Naive B cell (primary cell): ENCODE data around the gene LPO. TPM values are rescaled to one million over a fixed set of nuclear protein-coding genes. Genes with fewer than 3 reads are reported as not detected.

Experiments used
- ATAC-seq, 2 donors: fragments of 150-1000 bp; cut with Tn5 transposase; 2 replicates each; pipeline ENCODE4 v1.10.0; 2021; ENCODE audit warnings: low read depth in 2 of 2, mild to moderate bottlenecking in 2 of 2, moderate library complexity in 2 of 2
- DNase-seq: peaks from one replicate; pipeline ENCODE4 v3.0.0; 2022
- H3K27ac Mint-ChIP-seq, 6 donors: one replicate each; pipeline ENCODE4 v1.8.0; 2020 to 2022; ENCODE audit warnings: mild to moderate bottlenecking in 6 of 6, mixed read lengths in 6 of 6, moderate library complexity in 5 of 6, inconsistent platforms in 2 of 6
- H3K27me3 Mint-ChIP-seq, 3 donors: one replicate each; pipeline ENCODE4 v1.8.0; 2021 to 2022; ENCODE audit warnings: mixed read lengths in 3 of 3, mild to moderate bottlenecking in 1 of 3
- H3K36me3 Mint-ChIP-seq, 2 donors: one replicate each; pipeline ENCODE4 v1.8.0; 2020 to 2022; ENCODE audit warnings: mixed read lengths in 2 of 2, inconsistent platforms in 1 of 2, mild to moderate bottlenecking in 1 of 2
- H3K4me1 Mint-ChIP-seq, 3 donors: one replicate each; pipeline ENCODE4 v1.8.0; 2020 to 2022; ENCODE audit warnings: mixed read lengths in 3 of 3, inconsistent platforms in 1 of 3, mild to moderate bottlenecking in 1 of 3, moderate library complexity in 1 of 3
- H3K4me3 Mint-ChIP-seq, 8 donors: one replicate each; pipeline ENCODE4 v1.8.0; 2020 to 2022; ENCODE audit warnings: mild to moderate bottlenecking in 8 of 8, mixed read lengths in 8 of 8, moderate library complexity in 8 of 8, inconsistent platforms in 2 of 8
- H3K9me3 Mint-ChIP-seq, 7 donors: one replicate each; pipeline ENCODE4 v1.8.0; 2020 to 2022; ENCODE audit warnings: mixed read lengths in 7 of 7, mild to moderate bottlenecking in 5 of 7, inconsistent platforms in 2 of 7, moderate library complexity in 1 of 7
- polyA plus RNA-seq, 6 donors: library from polyadenylated mRNA; unstranded; fragments of 300-500 nt; fragmentation: Illumina TruSeq; gene quantifications; one replicate each; pipeline ENCODE4 v1.2.3, GENCODE V29; 2021; ENCODE audit warnings: low read depth in 6 of 6

LPO gene
- polyA plus RNA-seq, 6 donors from 2014 or later = not detected

DNA sequence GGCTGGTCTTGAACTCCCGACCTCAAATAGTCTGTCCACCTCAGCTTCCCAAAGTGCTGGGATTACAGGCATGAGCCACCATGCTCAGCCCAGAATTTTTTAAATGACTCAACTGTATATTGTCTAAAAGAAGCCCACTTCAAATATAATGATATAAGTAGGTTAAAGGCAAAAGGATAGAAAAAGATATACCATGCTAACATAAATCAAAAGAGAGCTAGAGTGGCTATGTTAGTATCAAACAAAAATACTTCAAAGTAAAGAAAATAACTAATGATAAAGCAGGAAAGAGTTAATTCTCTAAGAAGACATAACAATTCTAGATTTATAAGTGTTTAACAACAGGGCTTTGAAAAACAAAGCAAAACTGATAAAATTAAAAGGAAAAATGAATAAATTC is 55.6 kb downstream of the LPO start:
- H3K27me3 Mint-ChIP-seq = peaks cover 0 to 15% (median 0%) of the 10 kb centered on the region in 3 donors

DNA sequence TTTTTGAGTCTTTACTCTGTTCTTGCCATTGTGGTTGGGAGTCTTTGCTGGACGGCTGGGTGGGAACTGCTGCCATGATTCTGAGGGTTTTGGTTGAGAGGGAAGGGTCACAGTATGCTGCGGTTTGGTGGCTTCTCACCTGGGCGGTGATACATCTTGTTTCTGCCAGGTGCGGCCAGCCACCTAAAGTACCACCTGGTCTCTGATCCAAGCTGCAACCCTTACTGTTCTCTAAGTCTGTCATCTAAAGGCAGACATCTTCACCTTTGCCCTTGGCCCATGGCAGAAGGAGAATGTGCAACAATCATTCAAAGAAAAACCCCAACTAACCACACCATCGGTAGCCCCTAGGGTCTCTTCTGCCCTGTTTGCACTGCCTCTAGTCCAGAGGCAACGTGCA is 62.0 kb downstream of the LPO start:
- peak overlapping the region in 1 of 6 donors; percentile 8 for H3K27ac Mint-ChIP-seq
- no peaks in the 10 kb centered on the region for H3K36me3 Mint-ChIP-seq
- ATAC-seq (no peak), DNase-seq (no peak)
- H3K4me1 Mint-ChIP-seq = peaks cover 11 to 15% (median 14%) of the 10 kb centered on the region in 3 donors
- H3K27me3 Mint-ChIP-seq = no peaks in the 10 kb centered on the region
- H3K9me3 Mint-ChIP-seq = no peaks in the 10 kb centered on the region
- H3K4me3 Mint-ChIP-seq = no peak overlapping the region

More for the DNA sequence above, 55.6 kb downstream of the LPO start:
- H3K36me3 Mint-ChIP-seq = peaks cover 0 to 3% of the 10 kb centered on the region in 2 donors
- no peak overlapping the region for H3K4me3 Mint-ChIP-seq
- H3K4me1 Mint-ChIP-seq = no peaks in the 10 kb centered on the region
- ATAC-seq (no peak), DNase-seq (no peak)
- H3K27ac Mint-ChIP-seq = no peak overlapping the region
- H3K9me3 Mint-ChIP-seq = peaks cover 0 to 10% (median 4%) of the 10 kb centered on the region in 7 donors

GRCh38 chr17:58301504-58302150 is 63.2 kb downstream of the LPO start:
- H3K9me3 Mint-ChIP-seq = no peaks in the 10 kb centered on the region

DNA sequence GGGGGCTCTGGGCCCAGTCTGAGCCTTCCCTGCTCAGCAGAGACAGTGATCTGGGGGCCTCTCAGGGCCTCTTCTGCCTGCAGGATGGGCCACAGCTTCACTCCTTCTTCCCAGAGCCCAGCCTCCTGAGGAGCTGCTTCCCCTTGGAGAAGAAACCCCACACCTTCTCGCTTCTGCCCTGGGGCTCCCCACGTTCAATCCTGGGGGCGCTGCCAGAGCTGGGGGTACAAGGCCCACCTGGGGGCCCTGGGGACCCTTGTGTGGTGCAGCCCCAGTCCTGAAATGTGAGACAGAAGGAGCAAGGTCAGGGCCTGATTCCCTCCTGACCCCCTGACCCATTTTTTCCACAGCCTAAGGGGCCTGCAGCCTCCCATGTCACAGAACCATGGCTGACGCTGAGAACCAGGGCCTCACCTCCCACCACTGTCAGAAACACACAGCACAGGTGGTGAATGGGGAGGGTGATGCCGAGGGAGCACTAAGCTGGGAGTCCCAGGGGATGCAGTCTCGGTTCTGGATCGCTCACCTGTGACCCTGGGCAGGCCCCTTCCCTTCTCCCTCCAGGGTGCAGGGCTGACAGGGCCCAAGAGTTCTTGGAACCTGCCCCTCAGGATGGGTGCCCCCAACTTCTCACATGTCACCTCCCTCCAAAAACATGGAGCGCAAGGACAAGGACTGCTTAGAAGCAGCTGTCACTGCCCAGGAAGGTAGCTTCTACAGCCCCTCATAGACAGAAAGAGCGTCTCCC is 64.0 kb downstream of the LPO start:
- H3K27ac Mint-ChIP-seq = peak overlapping the region in 1 of 6 donors; percentile 79
- peak in 1 of 2 donors; percentile 31 for ATAC-seq

More at GRCh38 chr17:58301504-58302150, 63.2 kb downstream of the LPO start:
- Mint-ChIP-seq H3K4me3 (no peak overlapping the region), H3K4me1 (peaks cover 11 to 15% (median 14%) of the 10 kb centered on the region in 3 donors), H3K36me3 (no peaks in the 10 kb centered on the region), H3K27me3 (no peaks in the 10 kb centered on the region), H3K27ac (no peak overlapping the region)
- ATAC-seq (no peak), DNase-seq (no peak)

DNA sequence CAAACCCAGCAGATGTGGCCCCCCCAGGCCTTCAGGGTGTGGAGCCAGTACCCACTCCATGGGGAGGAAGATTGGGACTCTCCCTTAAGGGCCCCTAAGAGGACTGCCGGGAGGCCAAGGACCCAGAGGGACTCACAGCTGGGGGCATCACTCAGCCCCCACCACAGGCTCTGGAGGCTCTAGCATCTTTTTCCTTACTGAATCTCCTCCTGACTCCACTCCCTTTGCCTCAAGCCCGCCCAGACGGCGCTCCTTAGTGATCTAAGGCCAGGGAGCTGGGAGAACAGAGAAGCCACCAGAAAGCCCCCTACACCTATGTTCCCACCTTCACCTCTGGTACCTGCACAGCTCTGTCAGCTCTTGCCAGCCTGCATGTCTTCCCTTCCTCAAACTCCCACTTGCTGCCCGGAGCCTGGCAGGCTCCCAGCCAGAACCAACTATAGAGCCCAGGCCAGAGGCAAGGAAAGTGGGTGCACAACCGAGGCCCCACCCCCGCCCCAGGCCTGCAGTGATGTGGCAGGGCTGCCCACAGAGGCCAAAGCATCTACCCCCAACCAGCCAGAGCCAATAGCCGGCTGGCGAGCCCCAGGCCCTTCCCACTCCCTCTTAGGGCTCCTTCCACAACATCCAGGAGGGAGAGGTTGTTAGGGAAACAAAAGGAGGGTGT is 64.7 kb downstream of the LPO start:
- DNase-seq (no peak), ATAC-seq (no peak)
- H3K27me3 Mint-ChIP-seq = no peaks in the 10 kb centered on the region
- H3K9me3 Mint-ChIP-seq = no peaks in the 10 kb centered on the region
- H3K4me1 Mint-ChIP-seq = peaks cover 11 to 16% (median 15%) of the 10 kb centered on the region in 3 donors
- no peak overlapping the region for H3K4me3 Mint-ChIP-seq
- no peaks in the 10 kb centered on the region for H3K36me3 Mint-ChIP-seq
- H3K27ac Mint-ChIP-seq = peak overlapping the region in 1 of 6 donors; percentile 60

More for the DNA sequence above, 64.0 kb downstream of the LPO start:
- Mint-ChIP-seq H3K4me3 (no peak overlapping the region), H3K9me3 (no peaks in the 10 kb centered on the region), H3K4me1 (peaks cover 11 to 16% (median 15%) of the 10 kb centered on the region in 3 donors), H3K27me3 (no peaks in the 10 kb centered on the region), H3K36me3 (no peaks in the 10 kb centered on the region)
- DNase-seq = no peak

- Mint-ChIP-seq H3K4me3 (no peak overlapping the region), H3K36me3 (no peaks in the 10 kb centered on the region), H3K4me1 (peaks cover 14 to 16% (median 15%) of the 10 kb centered on the region in 3 donors), H3K27me3 (no peaks in the 10 kb centered on the region), H3K27ac (peak overlapping the region in 1 of 6 donors; percentile 53), H3K9me3 (no peaks in the 10 kb centered on the region)
- DNase-seq (peak; percentile 53), ATAC-seq (peak; percentile 84 to 91)
These were observed 65.8 kb downstream of the LPO start for GRCh38 chr17:58303971-58304749.

GRCh38 chr17:58304750-58305486 is 66.5 kb downstream of the LPO start:
- peak in 1 of 2 donors; percentile 8 for ATAC-seq
- DNase-seq = no peak
- no peak overlapping the region for H3K4me3 Mint-ChIP-seq
- H3K36me3 Mint-ChIP-seq = no peaks in the 10 kb centered on the region
- no peak overlapping the region for H3K27ac Mint-ChIP-seq
- H3K4me1 Mint-ChIP-seq = peaks cover 15 to 17% (median 16%) of the 10 kb centered on the region in 3 donors
- H3K9me3 Mint-ChIP-seq = no peaks in the 10 kb centered on the region
- no peaks in the 10 kb centered on the region for H3K27me3 Mint-ChIP-seq

DNA sequence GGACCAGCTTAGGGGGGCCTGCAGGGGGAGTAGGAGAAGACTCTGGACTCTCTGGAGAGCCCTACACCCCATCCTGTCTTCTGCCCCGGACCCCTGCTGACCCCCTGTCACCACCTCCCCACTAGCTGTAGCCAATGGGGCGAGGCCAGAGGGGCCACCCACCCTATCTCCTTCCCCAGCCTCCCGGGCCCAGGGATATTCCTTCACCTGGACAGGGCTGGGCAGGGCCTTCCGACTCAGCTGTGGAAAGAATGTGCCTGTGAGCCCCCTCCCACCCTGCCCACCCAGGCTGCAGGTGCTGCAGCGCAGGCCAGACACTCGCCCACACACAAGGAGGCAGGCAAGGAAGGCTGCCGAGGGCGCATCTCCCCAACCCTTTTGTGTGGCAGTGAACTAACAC is 67.2 kb downstream of the LPO start:
- DNase-seq (no peak), ATAC-seq (no peak)
- H3K4me3 Mint-ChIP-seq = no peak overlapping the region
- H3K36me3 Mint-ChIP-seq = no peaks in the 10 kb centered on the region
- peaks cover 15 to 20% (median 16%) of the 10 kb centered on the region in 3 donors for H3K4me1 Mint-ChIP-seq
- H3K9me3 Mint-ChIP-seq = no peaks in the 10 kb centered on the region
- no peaks in the 10 kb centered on the region for H3K27me3 Mint-ChIP-seq
- no peak overlapping the region for H3K27ac Mint-ChIP-seq

DNA sequence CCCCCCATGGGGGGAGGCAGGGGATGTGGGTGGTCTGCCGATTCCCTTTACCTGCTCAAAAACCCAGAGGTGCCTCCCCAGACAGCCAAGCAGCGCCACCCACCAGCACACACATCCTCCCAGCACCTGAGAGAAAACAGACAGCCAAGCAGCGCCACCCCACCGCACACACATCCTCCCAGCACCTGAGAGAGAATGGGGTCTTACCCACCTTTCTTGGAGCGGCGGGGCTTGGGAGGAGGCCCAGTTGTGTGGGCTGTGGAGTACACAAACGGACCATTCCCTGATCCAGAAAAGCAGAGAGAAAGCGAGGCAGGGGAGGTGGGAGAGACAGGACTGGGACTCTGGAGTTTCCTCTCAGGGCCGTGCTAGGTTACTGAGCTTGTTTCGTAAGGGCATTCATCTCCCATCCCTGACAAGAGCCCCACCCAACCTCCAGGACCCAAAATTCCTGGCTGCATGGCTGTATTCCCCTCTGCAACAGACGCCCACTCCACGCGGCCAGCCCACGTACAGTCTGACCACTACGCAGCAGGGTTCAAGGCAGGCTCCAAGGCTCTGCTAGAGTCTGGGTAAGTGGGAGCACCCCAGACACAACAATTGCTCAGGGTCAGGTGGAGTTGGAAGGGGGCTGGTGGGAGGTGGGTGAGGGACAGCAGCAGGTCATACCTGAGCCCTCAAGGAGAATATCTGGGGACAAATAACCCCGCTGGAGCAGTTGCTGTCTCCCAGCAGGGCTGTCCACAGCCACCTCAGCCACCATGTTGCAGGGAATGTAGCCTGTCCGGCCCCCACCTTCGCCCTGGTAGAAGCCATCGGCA is 68.0 kb downstream of the LPO start:
- Mint-ChIP-seq H3K9me3 (no peaks in the 10 kb centered on the region), H3K27me3 (no peaks in the 10 kb centered on the region), H3K4me3 (no peak overlapping the region), H3K36me3 (no peaks in the 10 kb centered on the region), H3K27ac (peak overlapping the region in 1 of 6 donors; percentile 72), H3K4me1 (peaks cover 15 to 20% (median 16%) of the 10 kb centered on the region in 3 donors)
- ATAC-seq (no peak), DNase-seq (no peak)

DNA sequence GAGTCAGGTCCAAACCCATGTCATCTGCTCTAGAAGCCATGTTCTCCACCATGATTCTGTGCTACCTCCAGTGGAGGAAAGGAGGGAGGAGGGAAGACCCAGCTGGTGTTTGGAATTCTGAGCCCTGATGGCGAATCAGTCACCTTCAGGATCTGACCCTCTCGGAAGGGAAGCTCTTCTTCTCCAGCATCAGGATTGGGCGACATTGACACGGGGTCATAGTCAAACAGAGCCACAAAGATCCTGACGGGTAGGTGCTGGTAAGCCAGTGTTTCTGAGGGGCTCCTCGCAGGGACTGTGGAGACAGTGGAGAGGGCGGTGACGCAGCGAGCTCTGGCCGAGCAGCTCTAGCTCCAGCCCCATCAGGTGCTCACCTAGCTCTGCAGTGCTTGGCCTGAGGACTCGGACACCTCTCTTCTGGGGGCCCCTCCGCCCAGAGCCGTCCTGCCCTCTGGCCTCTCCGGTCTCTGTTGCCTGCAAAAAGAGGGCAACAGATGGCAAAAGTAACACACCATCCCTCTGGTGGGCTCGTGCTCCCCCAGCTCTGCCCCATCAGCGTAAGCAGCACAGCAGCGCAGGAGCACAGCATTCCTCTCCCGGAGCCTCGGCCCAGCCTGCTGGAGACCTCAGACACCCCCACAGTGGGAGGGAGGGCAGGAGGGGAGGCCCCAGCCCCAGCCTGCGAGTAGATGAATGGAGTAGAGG is 69.2 kb downstream of the LPO start:
- no peak for DNase-seq
- Mint-ChIP-seq H3K27ac (peak overlapping the region in 1 of 6 donors; percentile 78), H3K4me3 (no peak overlapping the region), H3K27me3 (no peaks in the 10 kb centered on the region), H3K4me1 (peaks cover 11 to 16% (median 15%) of the 10 kb centered on the region in 3 donors), H3K36me3 (no peaks in the 10 kb centered on the region), H3K9me3 (no peaks in the 10 kb centered on the region)
- ATAC-seq = no peak

GRCh38 chr17:58308173-58308984 is 70.0 kb downstream of the LPO start:
- DNase-seq = no peak
- Mint-ChIP-seq H3K27me3 (no peaks in the 10 kb centered on the region), H3K36me3 (no peaks in the 10 kb centered on the region), H3K4me1 (peaks cover 9 to 14% (median 10%) of the 10 kb centered on the region in 3 donors), H3K27ac (no peak overlapping the region), H3K9me3 (no peaks in the 10 kb centered on the region), H3K4me3 (no peak overlapping the region)
- no peak for ATAC-seq
